Trophoblast cell (in vitro differentiated cells and primary cell): ENCODE data around the gene FCRL6.

Experiments used
- DNase-seq, 2 donors: peaks; one replicate each; pipeline ENCODE4 v3.0.0-alpha.2; 2016
- H2AFZ ChIP-seq: 2 replicates; pipeline ENCODE4 v1.6.1; 2013; ENCODE audit warnings: low read length, moderate library complexity, mild to moderate bottlenecking; ENCODE audit not compliant: insufficient read depth, poor library complexity
- H2AK5ac ChIP-seq: 2 replicates; pipeline ENCODE4 v1.6.1; 2013; ENCODE audit warnings: mild to moderate bottlenecking, low read length
- H2BK120ac ChIP-seq: 2 replicates; pipeline ENCODE4 v1.6.1; 2013; ENCODE audit warnings: low read length, mild to moderate bottlenecking, moderate library complexity; ENCODE audit not compliant: insufficient read depth, poor library complexity
- H2BK12ac ChIP-seq: 2 replicates; pipeline ENCODE4 v1.6.1; 2013; ENCODE audit warnings: mild to moderate bottlenecking, low read length, moderate library complexity
- H2BK5ac ChIP-seq: 2 replicates; pipeline ENCODE4 v1.6.1; 2013; ENCODE audit warnings: low read length, low read depth, moderate library complexity, mild to moderate bottlenecking; ENCODE audit not compliant: poor library complexity
- H3K14ac ChIP-seq: 2 replicates; pipeline ENCODE4 v1.6.1; 2013; ENCODE audit warnings: mild to moderate bottlenecking, low read length
- H3K18ac ChIP-seq: 2 replicates; pipeline ENCODE4 v1.6.1; 2013; ENCODE audit warnings: mild to moderate bottlenecking, low read length
- H3K23ac ChIP-seq: 2 replicates; pipeline ENCODE4 v1.6.1; 2013; ENCODE audit warnings: low read length
- H3K27ac ChIP-seq: 2 replicates; pipeline ENCODE4 v1.5.1; 2013; ENCODE audit warnings: low read depth, mild to moderate bottlenecking, inconsistent platforms, low read length, moderate library complexity
- H3K27me3 ChIP-seq: 2 replicates; pipeline ENCODE4 v1.6.1; 2013; ENCODE audit warnings: inconsistent platforms, mild to moderate bottlenecking, low read length, moderate library complexity; ENCODE audit not compliant: insufficient read depth
- H3K36me3 ChIP-seq, 2 experiments: 1 replicate in 1 of 2; 2 replicates in 1 of 2; pipeline ENCODE4 v1.6.1; 2013; ENCODE audit warnings: low read length in 2 of 2, mild to moderate bottlenecking in 2 of 2, moderate library complexity in 1 of 2; ENCODE audit not compliant: insufficient read depth in 2 of 2, control insufficient read depth in 1 of 2
- H3K4ac ChIP-seq: 2 replicates; pipeline ENCODE4 v1.6.1; 2013; ENCODE audit warnings: low read depth, mild to moderate bottlenecking, low read length, moderate library complexity
- H3K4me1 ChIP-seq, 2 experiments: 1 replicate in 1 of 2; 2 replicates in 1 of 2; pipeline ENCODE4 v1.6.1; 2013; ENCODE audit warnings: low read length in 2 of 2, mild to moderate bottlenecking in 2 of 2, moderate library complexity in 1 of 2; ENCODE audit not compliant: insufficient read depth in 2 of 2, control insufficient read depth in 1 of 2
- H3K4me2 ChIP-seq: 2 replicates; pipeline ENCODE4 v1.6.1; 2013; ENCODE audit warnings: inconsistent platforms, mild to moderate bottlenecking, low read length, moderate library complexity
- H3K4me3 ChIP-seq: 2 replicates; pipeline ENCODE4 v1.5.1; 2013; ENCODE audit warnings: mild to moderate bottlenecking, low read depth, low read length, inconsistent platforms
- H3K79me1 ChIP-seq: one replicate; pipeline ENCODE4 v1.6.1; 2013; ENCODE audit warnings: low read length
- H3K79me2 ChIP-seq: 2 replicates; pipeline ENCODE4 v1.6.1; 2013; ENCODE audit warnings: low read length, mild to moderate bottlenecking; ENCODE audit not compliant: control insufficient read depth, insufficient read depth, poor library complexity
- H3K9ac ChIP-seq: 2 replicates; pipeline ENCODE4 v1.6.1; 2013; ENCODE audit warnings: mild to moderate bottlenecking, low read length
- H3K9me3 ChIP-seq: 2 replicates; pipeline ENCODE4 v1.6.1; 2013; ENCODE audit warnings: low read depth, mild to moderate bottlenecking, control low read depth, inconsistent platforms, low read length; ENCODE audit not compliant: insufficient read depth
- H4K12ac ChIP-seq: 2 replicates; pipeline ENCODE4 v1.6.1; 2013; ENCODE audit warnings: low read depth, mild to moderate bottlenecking, low read length, moderate library complexity
- H4K8ac ChIP-seq: 2 replicates; pipeline ENCODE4 v1.6.1; 2013; ENCODE audit warnings: low read depth, mild to moderate bottlenecking, low read length, moderate library complexity
- H4K91ac ChIP-seq: one replicate; pipeline ENCODE4 v1.6.1; 2013; ENCODE audit warnings: low read depth, mild to moderate bottlenecking, low read length, moderate library complexity
- WGBS: extraction: QIAGEN DNeasy Blood & Tissue Kit; methylation state at CpG from one replicate; pipeline ENCODE4 v1.1.7; 2013; ENCODE audit warnings: missing lambda C conversion rate; ENCODE audit not compliant: insufficient read length, insufficient coverage; ENCODE audit errors: extremely low coverage; 5-methylcytosine and 5-hydroxymethylcytosine counted together

FCRL6 gene

GRCh38 chr1:159835356-159835755 lies 33.2 kb downstream of the FCRL6 start:
- Histone ChIP-seq H3K4me1 (peaks cover 2 to 4% of the 10 kb centered on the region in 2 experiments), H3K4me2 (no peak overlapping the region), H3K23ac (no peak overlapping the region), H3K18ac (no peak overlapping the region), H4K8ac (no peak overlapping the region), H3K79me1 (no peaks in the 10 kb centered on the region), H3K4me3 (no peak overlapping the region), H3K14ac (no peak overlapping the region), H3K36me3 (no peaks in the 10 kb centered on the region), H2BK12ac (no peak overlapping the region), H4K12ac (no peak overlapping the region), H4K91ac (no peak overlapping the region), H2BK120ac (no peak overlapping the region), H2AK5ac (no peak overlapping the region), H2BK5ac (no peak overlapping the region), H3K79me2 (no peaks in the 10 kb centered on the region), H2AFZ (no peak overlapping the region), H3K4ac (no peak overlapping the region), H3K27me3 (no peaks in the 10 kb centered on the region), H3K9ac (no peak overlapping the region), H3K27ac (no peak overlapping the region), H3K9me3 (no peaks in the 10 kb centered on the region)
- no CpG with 5 or more reads among the region's 3 CpGs for WGBS
- no peak for DNase-seq

GRCh38 chr1:159835862-159836525 lies 33.8 kb downstream of the FCRL6 start:
- no peak for DNase-seq

GRCh38 chr1:159838715-159839114 lies 36.6 kb downstream of the FCRL6 start:
- H4K12ac ChIP-seq: no peak overlapping the region
- no peak overlapping the region for H3K23ac ChIP-seq
- H3K18ac ChIP-seq: no peak overlapping the region
- H2AK5ac ChIP-seq: no peak overlapping the region
- no peak overlapping the region for H4K91ac ChIP-seq
- H3K36me3 ChIP-seq: no peaks in the 10 kb centered on the region
- no peak overlapping the region for H3K9ac ChIP-seq
- no peaks in the 10 kb centered on the region for H3K79me1 ChIP-seq
- H2AFZ ChIP-seq: no peak overlapping the region
- H2BK12ac ChIP-seq: no peak overlapping the region
- H3K4ac ChIP-seq: no peak overlapping the region
- DNase-seq: no peak
- no peaks in the 10 kb centered on the region for H3K27me3 ChIP-seq
- H3K27ac ChIP-seq: no peak overlapping the region
- H3K79me2 ChIP-seq: no peaks in the 10 kb centered on the region
- H2BK5ac ChIP-seq: no peak overlapping the region
- no peak overlapping the region for H2BK120ac ChIP-seq
- no peaks in the 10 kb centered on the region for H3K9me3 ChIP-seq
- no peak overlapping the region for H4K8ac ChIP-seq
- H3K4me1 ChIP-seq: peaks cover 2 to 4% of the 10 kb centered on the region in 2 experiments
- H3K4me3 ChIP-seq: no peak overlapping the region
- H3K4me2 ChIP-seq: no peak overlapping the region
- no peak overlapping the region for H3K14ac ChIP-seq
- WGBS: no CpG with 5 or more reads among the region's 1 CpG

More at GRCh38 chr1:159835862-159836525, 33.8 kb downstream of the FCRL6 start:
- Histone ChIP-seq H3K4me2 (no peak overlapping the region), H4K91ac (no peak overlapping the region), H3K79me1 (no peaks in the 10 kb centered on the region), H3K18ac (no peak overlapping the region), H2AK5ac (no peak overlapping the region), H3K23ac (no peak overlapping the region), H3K14ac (no peak overlapping the region), H3K4me1 (peaks cover 2 to 4% of the 10 kb centered on the region in 2 experiments), H2BK5ac (no peak overlapping the region), H3K36me3 (no peaks in the 10 kb centered on the region), H3K27ac (no peak overlapping the region), H3K27me3 (no peaks in the 10 kb centered on the region), H3K4ac (no peak overlapping the region), H3K79me2 (no peaks in the 10 kb centered on the region), H4K12ac (no peak overlapping the region), H3K9ac (no peak overlapping the region), H2BK12ac (no peak overlapping the region), H3K4me3 (no peak overlapping the region), H4K8ac (no peak overlapping the region), H2AFZ (no peak overlapping the region), H2BK120ac (no peak overlapping the region), H3K9me3 (no peaks in the 10 kb centered on the region)
- WGBS: no CpG with 5 or more reads among the region's 8 CpGs

GRCh38 chr1:159839116-159839849 lies 37.1 kb downstream of the FCRL6 start:
- Histone ChIP-seq H4K12ac (no peak overlapping the region), H2AFZ (no peak overlapping the region), H3K9ac (no peak overlapping the region), H3K36me3 (no peaks in the 10 kb centered on the region), H3K27ac (no peak overlapping the region), H3K4me1 (peaks cover 2 to 4% of the 10 kb centered on the region in 2 experiments), H3K27me3 (no peaks in the 10 kb centered on the region), H2AK5ac (no peak overlapping the region), H2BK12ac (no peak overlapping the region), H2BK120ac (no peak overlapping the region), H3K9me3 (no peaks in the 10 kb centered on the region), H3K23ac (no peak overlapping the region), H3K79me1 (no peaks in the 10 kb centered on the region), H2BK5ac (no peak overlapping the region), H3K14ac (no peak overlapping the region), H3K4ac (no peak overlapping the region), H4K91ac (no peak overlapping the region), H3K18ac (no peak overlapping the region), H3K4me2 (no peak overlapping the region), H4K8ac (no peak overlapping the region), H3K79me2 (no peaks in the 10 kb centered on the region), H3K4me3 (no peak overlapping the region)
- no CpG with 5 or more reads among the region's 5 CpGs for WGBS
- no peak for DNase-seq
